GM19463 (cell line): Measurements from ENCODE around the gene KIAA0513.
A peak's percentile ranks its signal among the peaks of the same experiment; 100 is the strongest.
"Not testable (repeated sequence)": the region's sequence is repeated elsewhere in the genome, so short reads cannot be mapped to it uniquely, and the experiment has no call there.

ENCODE experiments used
- ATAC-seq: cut with Tn5 transposase; IDR thresholded peaks from one replicate; pipeline ENCODE4 v1.9.1; 2021; ENCODE audit warnings: mild to moderate bottlenecking, moderate library complexity; ENCODE audit not compliant: unreplicated experiment

Gene KIAA0513

GRCh38 chr16:85027958-85028684 lies 526 bp downstream of the KIAA0513 start:
- peak; percentile 6 for ATAC-seq

DNA sequence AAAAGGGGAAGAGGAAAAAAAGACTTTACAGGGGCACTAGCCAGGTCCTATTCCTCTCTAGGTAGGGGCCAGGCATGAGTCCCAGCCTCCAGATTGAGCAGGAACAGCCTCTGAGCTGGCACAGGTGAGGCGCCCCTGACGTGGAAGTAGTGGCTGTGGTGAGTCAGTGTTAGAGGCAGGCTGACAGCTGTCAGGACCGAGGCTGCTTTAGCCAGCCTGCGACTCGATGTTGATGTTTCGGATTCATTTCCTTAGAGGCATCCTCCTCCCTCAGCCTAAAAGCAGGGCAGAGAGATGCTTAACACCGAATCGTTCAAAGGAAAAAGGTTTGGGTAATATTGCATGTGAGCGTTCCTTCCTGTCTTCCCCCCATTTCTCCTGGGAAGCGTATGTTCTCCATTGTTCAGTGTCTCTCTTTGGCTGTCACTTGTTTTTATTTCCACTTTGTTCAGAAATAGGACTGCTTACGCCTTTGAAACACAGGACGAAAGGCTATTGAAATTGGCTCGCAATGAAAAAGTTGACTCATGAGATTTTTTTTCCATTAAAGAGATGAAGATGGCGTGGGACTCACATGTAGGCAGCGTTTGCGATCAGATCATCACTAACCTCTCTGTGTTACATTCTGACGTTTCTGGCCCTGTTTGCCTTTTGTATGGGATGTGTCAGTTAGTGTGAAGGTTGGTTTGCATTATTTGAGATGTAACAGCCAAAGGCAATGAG lies 1.3 kb downstream of the KIAA0513 start:
- no peak for ATAC-seq

DNA sequence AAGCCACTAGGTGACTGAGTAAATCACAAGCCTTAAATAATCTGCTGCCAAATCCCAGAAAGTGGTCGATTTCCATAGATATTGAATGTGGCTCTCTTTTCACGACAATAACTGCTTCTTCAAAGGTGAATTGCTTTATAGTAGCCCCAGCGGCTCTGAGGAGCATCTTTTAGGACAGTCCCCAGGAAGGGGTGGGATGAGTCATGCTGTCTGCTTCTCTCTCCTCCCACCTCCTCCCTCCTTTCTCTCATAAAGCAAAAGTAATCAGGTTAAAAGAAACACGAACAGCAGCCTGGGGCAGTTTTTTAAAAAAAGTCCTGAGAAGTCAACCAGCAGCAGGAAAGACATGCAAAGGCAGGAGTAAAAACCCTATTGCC lies 1.8 kb downstream of the KIAA0513 start:
- no peak for ATAC-seq

GRCh38 chr16:85029981-85030401 lies 2.4 kb downstream of the KIAA0513 start:
- ATAC-seq = no peak

GRCh38 chr16:85031451-85031850 lies 3.9 kb downstream of the KIAA0513 start:
- ATAC-seq = no peak

GRCh38 chr16:85032187-85032586 lies 4.6 kb downstream of the KIAA0513 start:
- not testable (repeated sequence) for ATAC-seq

DNA sequence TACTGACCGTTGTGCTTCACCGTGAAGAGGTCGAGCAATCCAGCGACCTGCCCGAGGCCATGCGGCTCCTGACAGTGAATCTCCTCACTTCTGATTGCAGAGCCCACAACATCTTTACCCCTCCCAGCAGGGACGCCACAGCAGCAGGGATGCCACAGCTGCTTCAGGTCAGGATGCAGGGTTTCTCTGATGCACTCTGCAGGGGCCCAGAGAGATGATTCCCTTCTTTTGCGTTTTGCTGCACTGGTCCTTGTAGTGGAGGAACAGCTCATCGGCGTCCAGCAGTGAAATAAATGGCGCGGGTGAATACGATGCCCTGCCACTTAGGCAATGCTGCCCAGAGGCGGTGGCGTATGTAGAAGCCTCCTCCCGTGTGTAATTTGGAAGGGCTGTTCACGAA lies 5.6 kb downstream of the KIAA0513 start:
- no peak for ATAC-seq

GRCh38 chr16:85034591-85035433 lies 7.2 kb downstream of the KIAA0513 start:
- ATAC-seq = no peak

DNA sequence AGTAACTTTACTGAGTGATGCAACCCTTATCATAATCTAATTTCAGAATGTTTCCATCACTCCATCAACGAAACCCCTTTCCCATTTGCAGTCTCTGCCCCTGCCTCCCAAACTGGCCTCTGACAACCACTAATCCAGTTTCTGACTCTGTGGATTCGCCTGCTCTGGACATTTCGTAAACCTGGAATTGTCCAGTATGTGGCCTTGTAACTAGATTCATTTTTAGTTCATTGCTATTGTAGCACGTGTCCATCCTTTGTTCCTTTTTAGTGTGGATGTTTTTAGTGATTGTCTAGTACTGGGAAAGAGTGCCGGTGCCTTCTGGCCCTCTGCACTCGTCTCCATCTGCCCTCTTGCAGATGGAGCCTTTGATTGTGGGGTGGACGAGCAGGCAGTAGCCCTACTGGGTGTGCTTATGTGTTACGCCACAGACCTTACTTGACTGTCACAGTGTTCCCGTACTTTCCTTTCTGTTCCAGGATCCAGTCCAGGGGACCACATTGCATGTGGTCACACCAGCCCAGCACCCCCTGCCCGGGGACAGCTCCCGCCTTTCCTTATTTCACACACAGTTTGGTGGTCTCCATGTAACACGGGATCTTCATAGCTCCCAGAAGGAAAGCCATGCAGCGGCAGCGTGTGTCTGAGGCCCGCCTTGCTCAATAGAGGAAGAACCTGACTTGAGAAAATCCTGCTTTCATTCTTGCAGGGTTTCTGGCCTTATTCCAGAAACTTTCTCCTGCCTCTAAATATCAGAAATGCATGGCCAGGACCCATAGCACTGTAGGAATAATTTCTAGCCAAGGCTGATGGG lies 8.8 kb downstream of the KIAA0513 start:
- no peak for ATAC-seq

GRCh38 chr16:85037050-85037410 lies 9.4 kb downstream of the KIAA0513 start:
- no peak for ATAC-seq

DNA sequence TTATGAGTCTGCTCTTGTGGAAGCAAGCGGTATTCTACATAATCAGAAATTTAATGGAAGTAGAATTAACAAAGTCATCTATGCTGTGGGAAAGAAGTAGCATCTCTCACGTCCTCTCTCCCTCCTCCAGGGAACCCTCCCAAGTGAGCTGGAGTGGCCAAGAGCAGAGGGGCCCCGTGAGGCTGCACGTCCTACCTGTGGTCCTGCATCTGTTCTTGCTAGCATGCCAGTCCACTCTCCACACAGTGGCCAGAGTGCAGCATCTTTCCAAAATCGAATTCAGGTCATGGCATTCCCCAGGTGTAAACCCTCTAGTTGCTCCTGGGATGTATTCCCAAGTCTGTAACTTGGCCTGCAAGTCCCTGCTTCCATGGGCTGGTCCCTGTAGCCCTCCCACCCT lies 10.1 kb downstream of the KIAA0513 start:
- no peak for ATAC-seq

DNA sequence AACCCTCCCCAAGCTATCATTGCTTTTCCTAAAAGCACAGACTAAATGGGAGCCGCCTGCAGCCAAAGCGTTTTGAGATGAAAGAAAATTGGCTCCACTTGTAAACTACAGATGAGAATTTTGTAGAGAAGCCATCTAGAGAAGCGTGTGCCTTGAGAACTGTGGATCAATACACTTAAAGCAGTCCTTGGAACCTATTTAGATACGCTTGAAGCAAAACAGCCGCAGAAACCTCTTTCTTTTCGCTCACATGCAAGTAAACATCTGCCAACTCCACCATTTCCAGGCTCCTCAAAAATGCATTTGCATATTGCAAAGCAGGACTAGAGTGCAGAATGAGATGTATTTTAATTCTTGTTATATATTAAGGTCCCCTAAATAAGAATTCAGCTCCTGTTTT lies 13.1 kb downstream of the KIAA0513 start:
- no peak for ATAC-seq

DNA sequence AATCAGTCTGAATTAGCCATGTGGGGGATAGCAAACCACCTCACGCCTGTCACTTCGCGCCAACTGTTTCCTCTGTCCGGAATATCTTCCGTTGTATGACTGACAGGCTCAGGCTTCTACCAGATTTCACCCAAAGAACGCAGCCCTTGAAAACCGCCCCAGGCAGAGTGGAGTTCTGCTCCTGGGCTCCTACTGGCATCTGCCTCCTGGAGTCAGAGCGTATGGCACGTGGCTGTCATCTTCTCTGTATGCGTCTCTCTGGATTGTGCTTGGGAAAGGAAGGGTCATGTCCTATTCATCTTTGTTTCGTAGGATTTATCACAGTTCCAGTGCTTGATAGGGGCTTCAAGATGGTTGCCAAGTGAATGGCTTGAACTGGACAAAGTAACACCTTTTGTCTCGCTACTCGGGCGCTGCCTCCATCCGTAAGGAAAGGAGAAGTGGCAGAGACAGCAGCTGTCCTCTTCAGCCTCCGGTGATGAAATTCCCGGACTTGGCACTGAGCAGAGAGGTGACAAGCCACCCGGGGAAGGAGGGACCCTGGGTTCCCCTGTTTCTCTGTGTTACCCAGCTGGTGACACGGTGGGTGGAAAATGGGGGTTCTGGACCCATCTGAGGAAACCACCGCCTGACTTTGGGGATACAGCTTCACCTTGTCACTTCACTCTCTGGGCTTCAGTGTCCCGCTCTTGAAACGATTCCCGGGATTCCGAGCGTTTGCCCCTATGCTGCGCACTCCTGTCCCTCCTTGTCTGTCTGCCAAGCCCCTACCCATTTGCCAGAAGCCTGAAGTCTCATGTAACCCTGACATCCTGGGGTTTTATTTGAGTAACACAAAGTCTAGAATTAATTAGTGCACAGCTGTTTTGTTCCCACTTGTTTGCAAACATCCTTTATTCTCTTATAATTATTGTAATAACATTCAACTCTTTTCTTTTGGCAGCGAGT lies 13.9 kb downstream of the KIAA0513 start:
- no peak for ATAC-seq

- no peak for ATAC-seq
Observed at GRCh38 chr16:85042167-85042526, 14.6 kb downstream of the KIAA0513 start.

- no peak for ATAC-seq
Observed at GRCh38 chr16:85042606-85043005, 15.0 kb downstream of the KIAA0513 start.

- ATAC-seq = no peak
Observed at GRCh38 chr16:85045077-85045476, 17.5 kb downstream of the KIAA0513 start.

DNA sequence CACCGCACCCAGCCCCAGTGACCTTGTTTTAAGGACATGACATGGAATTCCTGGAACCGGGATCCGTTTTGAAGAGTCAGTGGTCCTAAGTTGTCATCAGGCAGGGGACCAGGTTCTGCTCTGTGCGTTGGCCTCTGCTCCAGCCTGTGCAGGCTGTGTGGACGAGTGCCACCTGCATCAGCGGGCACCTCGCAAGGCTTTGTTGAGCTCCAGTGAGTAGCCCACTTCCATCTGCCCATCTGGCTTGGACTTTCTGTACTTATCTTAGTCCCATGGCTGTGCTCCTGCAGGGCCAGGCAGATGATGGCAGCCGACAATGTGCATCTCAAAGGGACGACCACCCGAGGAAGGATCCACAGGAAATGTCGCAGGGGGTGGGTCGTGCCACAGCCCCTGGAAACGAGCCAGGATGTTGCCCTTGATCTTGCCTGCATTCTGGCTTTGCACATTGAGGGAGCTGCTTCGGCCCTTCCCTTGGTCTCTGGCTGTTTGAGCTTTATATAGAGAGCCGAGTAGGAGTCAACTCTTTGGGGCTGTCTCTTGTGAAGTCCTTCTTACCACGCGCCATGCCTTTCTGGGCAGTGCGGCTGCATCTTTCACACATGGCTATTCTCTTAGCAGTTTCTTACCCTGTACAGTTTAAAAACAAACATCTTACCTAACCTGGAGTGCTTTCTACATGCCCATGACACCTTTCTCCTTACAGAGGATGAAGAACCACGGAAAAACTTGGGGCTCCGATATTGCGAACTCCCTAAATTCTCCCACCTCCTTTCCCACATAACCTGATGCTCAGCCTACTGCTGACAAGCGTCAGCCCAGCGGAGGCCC lies 18.3 kb downstream of the KIAA0513 start:
- no peak for ATAC-seq

GRCh38 chr16:85046472-85046916 lies 18.9 kb downstream of the KIAA0513 start:
- ATAC-seq = no peak
